HTERT RPE-1 (cell line): ENCODE results near the gene AOX1.
"Not testable (repeated sequence)": the region's sequence is repeated elsewhere in the genome, so short reads cannot be mapped to it uniquely, and the experiment has no call there.

Source experiments
- in situ Hi-C: fragments of 300-500 bp; cut with MboI; formaldehyde crosslinking; loops from 4 replicates; pipeline ENCODE4 v1.14.3; 2020; ENCODE audit warnings: low sequenced_read_pairs

Gene AOX1

GRCh38 chr2:200624658-200625057 lies 38.8 kb downstream of the AOX1 start:
- in situ Hi-C loops, result no loop called here

DNA sequence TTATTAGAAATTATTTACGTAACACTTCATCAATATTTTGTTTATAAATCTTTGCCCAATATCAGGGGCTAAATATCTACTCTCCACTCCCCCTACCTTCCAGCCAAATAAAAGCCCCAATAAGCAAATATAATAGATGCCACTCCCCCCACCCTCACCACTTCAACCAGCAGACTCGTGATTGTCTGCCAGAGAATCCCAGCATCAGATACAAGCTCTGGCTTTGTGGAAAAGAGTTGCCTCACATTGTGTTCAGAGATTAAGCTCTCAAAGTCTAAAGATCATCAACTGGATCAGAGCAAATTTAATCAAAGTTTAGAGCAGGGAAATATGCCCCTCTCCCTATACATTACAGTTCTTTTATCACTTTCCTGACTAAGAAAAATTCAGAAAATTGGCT lies 39.5 kb downstream of the AOX1 start:
- in situ Hi-C loops, result no loop called here

GRCh38 chr2:200625958-200626363 lies 40.1 kb downstream of the AOX1 start:
- in situ Hi-C loops, result no loop called here

GRCh38 chr2:200627110-200627770 lies 41.4 kb downstream of the AOX1 start:
- in situ Hi-C loops, result no loop called here

DNA sequence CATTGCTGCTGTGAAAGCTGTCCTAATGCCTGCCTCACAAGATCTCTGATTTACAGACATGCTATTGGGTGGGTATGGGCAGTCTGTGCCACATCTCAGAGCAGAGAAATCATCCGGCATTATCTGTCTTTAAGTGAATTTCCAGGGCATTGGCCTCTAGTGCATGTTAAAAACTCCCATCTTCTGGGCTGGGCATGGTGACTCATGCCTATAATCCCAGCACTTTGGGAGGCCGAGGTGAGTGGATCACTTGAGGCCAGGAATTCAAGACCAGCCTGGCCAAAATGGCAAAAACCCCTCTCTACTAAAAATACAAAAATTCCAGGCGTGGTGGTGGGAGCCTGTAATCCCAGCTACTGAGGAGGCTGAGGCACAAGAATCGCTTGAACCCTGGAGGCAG lies 42.6 kb downstream of the AOX1 start:
- in situ Hi-C loops, result not testable (repeated sequence)

- in situ Hi-C loops, result no loop called here
These were observed 45.5 kb downstream of the AOX1 start for GRCh38 chr2:200631287-200631686.

DNA sequence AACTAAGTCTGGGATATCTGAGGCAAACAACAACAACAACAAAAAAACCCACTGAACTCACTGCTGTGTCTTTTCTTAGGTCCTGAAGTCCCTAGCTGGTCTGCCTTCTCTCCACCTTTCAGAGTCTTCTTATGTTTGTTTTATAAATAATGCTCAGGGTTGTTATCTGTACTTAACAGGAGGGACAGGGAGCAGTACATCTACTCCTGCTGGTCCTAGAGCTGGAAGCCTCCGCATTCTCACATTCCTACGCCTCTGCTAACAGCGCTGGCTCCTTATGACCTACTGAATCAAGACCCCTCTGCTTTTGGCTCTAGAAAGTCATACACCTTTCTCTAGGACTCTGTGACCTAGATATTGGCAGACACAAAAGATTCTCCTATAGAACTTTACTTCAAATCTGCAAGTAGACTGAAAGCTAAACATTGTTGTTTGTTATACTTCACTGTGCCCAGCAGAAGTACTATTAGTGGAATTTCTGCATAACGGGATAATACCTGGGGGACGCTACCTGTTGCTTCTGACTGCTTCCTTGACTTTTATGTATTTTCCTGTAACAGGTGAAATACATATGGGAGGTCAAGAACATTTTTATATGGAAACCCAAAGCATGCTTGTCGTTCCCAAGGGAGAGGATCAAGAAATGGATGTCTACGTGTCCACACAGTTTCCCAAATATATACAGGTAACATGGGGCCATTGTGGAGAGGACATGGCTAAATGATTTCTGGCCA lies 48.6 kb downstream of the AOX1 start:
- in situ Hi-C loops, result no loop called here

- in situ Hi-C loops, result no loop called here
These were observed 49.4 kb downstream of the AOX1 start for GRCh38 chr2:200635251-200635650.

DNA sequence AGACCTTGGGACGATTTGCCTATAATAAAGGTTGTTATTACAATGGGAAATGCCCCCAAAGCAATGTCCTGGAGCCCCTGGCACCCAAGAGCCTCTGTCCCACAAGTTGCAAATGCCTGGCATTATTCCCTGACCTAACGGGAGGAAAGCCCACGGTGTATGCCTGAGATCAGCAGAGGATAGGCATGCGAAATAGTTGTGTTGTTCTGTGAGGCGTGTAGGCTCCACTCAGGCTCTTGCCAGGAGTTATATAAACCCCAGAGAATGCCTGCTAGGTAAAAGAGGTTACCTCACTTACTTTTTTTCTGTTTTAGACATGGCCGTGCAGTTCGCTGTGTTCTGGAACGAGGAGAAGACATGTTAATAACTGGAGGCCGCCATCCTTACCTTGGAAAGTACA lies 52.1 kb downstream of the AOX1 start:
- in situ Hi-C loops, result no loop called here

GRCh38 chr2:200640176-200640575 lies 54.4 kb downstream of the AOX1 start:
- in situ Hi-C loops, result no loop called here

DNA sequence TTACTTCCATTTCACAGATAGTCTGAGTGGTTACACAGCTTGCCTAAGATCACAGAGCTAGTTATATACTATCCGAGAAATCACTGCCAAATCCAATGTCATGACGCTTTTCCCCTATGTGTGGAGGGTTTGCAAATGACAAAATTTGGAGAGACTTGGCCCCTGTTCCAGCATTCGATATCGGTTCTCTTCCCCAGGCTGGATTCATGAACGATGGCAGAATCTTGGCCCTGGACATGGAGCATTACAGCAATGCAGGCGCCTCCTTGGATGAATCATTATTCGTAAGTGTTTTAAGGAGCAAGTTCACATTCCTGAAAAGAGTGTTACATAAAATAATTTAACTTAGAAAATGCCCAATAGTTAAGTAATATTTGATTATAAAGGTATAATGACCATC lies 55.1 kb downstream of the AOX1 start:
- in situ Hi-C loops, result no loop called here

DNA sequence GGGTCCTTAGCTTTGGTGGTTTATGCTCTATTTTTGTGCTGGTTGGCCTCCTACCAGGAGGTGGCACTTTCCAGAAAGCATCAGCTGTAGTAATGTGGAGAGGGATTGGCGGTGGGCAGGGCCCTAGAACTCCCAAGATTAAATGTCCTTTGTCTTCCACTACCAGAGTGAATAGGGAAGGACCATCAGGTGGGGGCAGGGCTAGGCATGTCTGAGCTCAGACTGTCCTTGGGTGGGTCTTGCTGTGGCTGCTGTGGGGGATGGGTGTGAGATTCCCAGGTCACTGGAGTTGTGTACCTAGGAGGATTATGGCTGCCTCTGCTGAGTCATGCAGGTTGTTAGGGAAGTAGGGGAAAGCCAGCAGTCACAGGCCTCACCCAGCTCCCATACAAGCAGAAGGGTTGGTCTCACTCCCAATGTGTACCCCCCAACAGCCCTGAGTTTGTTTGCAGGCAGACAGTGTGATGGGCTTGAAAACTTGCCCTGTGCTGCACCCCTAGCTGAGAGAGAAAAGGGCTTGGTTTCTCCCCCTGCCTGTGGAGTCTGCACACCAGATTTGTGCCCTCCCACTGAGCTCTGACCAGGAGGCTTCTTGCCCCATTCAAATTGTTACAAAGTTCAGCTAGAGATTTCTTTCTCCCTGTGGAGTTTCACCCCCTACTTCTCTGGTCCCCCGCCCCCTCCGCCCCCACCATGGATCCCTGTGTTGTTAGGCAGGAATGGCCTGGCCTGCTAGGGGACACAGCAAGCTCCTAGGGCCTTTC lies 62.9 kb downstream of the AOX1 start:
- in situ Hi-C loops, result not testable (repeated sequence)

DNA sequence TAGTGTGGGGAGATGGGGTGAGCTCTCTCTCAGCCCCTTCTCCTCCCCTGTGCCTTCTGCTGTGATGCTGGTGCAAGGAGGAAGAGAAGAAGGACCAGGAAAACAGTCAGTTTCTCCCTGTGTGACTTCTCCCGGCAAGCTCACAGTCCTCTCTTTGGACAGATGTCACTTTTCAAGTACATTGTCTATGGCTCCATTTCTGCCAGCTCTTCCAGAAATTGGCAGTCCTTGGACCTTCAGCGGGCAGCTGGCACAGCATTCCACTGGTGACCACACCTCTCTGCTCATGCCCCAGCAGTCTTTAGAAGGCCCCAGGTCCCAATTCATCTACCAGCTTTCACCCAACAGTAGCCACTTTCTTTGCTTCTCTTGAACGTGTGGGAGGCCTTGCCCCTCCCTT lies 63.9 kb downstream of the AOX1 start:
- in situ Hi-C loops, result no loop called here

GRCh38 chr2:200650195-200650594 lies 64.4 kb downstream of the AOX1 start:
- in situ Hi-C loops, result no loop called here

DNA sequence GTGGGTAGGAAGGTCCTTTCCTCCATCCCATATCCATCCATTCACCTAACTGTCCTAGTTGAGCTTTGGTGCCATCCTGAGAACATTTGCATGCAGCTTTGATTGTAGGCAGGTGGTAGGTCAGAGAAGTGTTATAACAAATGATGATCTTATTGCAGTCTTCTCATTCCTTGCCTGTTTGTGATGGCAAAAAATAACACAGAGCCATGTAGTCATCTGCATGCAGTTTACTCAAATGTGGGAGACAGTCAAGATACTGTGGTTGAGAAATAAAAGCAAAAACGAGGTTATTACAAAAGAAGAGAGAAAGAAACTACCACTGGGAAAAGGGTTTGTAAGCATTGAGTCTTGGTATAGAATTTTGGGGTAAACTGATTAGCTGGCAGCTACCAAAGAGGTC lies 66.3 kb downstream of the AOX1 start:
- in situ Hi-C loops, result no loop called here

- in situ Hi-C loops, result no loop called here
These were observed 67.2 kb downstream of the AOX1 start for GRCh38 chr2:200653021-200653420.

- in situ Hi-C loops, result no loop called here
These were observed 69.0 kb downstream of the AOX1 start for GRCh38 chr2:200654823-200655222.

GRCh38 chr2:200655918-200656580 lies 70.2 kb downstream of the AOX1 start:
- in situ Hi-C loops, result no loop called here

GRCh38 chr2:200658278-200658864 lies 72.6 kb downstream of the AOX1 start:
- in situ Hi-C loops, result no loop called here

- in situ Hi-C loops, result no loop called here
These were observed 73.6 kb downstream of the AOX1 start for GRCh38 chr2:200659410-200659809.

- in situ Hi-C loops, result no loop called here
These were observed 75.7 kb downstream of the AOX1 start for GRCh38 chr2:200661477-200661876.
